ENCODE data around the gene TP53AIP1. TPM values are rescaled to one million over a fixed set of nuclear protein-coding genes. Genes with fewer than 3 reads are reported as not detected.

Gene TP53AIP1
- total RNA-seq, 1 donor from 2014 or later: 5.3 TPM

- DNase-seq: peak; percentile 78
Observed at GRCh38 chr11:128905345-128906184, 37.1 kb downstream of the TP53AIP1 start.

- peak; percentile 71 for DNase-seq
Observed at GRCh38 chr11:128904656-128905344, 37.9 kb downstream of the TP53AIP1 start.

DNA sequence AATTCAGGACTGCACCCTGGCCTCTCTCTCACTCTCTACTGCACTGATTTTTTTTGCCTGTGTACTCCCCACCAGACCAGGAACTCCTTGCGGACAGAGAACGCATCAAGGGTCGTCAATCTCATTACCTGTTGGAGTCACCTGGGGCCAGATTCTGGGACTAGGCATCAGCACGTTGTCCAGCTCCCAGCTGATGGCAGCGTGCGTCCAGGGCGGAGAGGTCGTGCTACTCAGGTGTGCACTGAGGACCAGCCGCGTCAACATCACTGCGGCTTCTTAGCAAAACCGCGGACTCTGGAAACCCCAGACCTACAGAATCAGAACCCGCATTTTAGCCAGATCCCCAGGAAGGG lies 38.4 kb downstream of the TP53AIP1 start:
- no peak for DNase-seq

GRCh38 chr11:128903248-128904061 lies 39.2 kb downstream of the TP53AIP1 start:
- DNase-seq: no peak

DNA sequence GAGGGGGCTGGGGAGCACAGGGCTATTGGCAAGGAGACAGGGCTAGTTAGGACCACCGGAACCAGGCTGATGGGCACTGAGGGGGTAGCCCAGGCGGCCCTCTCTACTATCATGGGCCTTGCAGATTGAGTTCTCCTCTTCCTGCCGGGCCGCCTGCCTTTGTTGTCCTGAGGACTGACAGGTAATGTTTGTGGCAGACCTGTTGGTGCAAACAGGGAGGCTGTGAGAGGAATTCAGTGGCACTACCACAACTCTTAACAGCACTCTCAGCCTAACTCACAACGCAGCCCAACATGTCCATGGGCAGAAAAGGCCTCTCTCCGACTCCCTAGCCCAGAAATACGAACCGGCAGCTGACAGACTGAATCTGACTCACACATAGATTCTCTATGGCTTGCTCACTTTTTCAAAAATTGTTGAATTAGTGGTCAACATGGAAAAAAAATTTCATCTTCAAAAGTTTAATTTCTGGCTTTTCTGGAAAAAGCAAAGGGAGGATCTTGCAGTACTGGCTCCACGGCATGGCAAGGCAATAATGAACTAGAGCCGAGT lies 40.1 kb downstream of the TP53AIP1 start:
- no peak for DNase-seq

DNA sequence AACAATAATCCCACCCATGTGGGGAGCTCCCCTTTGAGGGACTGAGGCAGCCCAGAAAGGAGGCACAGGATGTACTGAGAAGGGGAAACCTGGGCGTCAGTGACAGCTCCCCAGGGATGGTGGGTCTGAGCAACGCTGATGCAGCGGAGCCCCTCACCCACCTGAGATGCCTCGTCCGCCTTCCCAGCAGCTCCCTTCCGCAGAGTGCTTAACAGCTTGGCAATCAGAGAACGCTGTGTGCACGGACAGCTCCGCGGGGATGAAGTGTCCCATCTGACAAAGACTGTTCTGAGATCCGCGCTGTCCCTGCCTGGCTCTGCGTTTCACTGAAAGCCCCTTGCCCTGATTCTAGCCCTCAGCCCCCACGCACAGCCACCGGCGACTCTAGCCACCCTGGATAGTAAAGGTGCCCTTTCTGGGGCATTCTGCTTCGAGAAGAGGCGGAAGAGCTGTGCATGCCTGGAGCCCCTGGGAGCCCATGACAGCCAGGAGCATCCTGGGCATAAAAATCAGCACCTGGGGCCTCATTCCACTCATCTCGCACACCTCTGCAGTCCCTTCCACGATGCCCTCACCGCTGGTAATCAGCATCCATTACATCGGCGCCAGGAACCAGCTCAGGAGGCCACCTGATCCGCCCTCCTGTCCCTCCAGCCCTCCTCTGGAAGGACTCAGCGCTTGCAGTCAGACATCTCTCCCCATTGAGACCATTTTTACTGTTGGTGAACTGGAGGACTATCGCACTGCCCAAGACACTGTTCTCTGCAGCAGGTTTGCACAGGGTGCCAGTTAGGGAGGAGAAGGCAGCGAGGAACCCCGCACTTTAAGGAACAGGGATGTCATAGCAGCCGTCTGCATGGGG lies 40.8 kb downstream of the TP53AIP1 start:
- DNase-seq: no peak

DNA sequence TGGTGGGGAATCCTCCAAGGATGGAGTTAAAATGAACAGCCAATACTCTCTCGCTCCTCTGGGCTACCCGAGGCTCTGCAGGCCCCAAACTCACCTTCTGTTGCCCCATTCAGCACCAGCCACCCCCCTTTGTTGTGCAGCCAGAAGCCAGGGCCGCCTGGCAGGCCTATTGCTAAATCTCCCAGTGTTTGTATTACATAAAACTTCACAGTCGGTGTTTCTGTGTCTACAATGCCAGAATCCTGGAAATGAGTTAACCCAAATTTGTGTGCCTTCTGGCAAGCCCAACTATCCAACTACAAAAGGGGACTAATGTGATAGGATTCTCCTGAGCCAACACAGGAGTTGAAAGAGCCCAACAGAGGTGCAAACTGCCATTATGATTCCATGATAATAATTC lies 42.2 kb downstream of the TP53AIP1 start:
- no peak for DNase-seq

GRCh38 chr11:128898580-128899344 lies 43.9 kb downstream of the TP53AIP1 start:
- DNase-seq: no peak

- no peak for DNase-seq
Observed at GRCh38 chr11:128897826-128898225, 44.8 kb downstream of the TP53AIP1 start.

DNA sequence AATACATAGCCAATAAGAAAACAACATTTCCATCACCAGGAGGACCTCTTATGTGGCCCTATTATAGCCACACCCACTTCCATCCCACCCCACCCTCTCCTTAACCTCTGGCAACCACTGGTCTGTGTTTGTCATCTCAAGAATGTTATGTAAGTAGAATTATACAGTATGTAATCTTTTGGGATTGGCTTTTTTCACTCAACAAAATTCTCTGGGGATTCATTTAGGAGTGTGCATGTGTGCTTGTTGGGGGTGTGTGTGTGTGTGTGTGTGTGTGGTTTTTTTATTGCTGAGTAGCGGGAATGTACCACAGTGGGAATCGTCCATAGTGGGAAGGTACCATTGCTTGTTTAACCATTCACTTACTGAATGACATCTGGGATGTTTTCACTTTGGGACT lies 46.3 kb downstream of the TP53AIP1 start:
- DNase-seq: no peak

DNA sequence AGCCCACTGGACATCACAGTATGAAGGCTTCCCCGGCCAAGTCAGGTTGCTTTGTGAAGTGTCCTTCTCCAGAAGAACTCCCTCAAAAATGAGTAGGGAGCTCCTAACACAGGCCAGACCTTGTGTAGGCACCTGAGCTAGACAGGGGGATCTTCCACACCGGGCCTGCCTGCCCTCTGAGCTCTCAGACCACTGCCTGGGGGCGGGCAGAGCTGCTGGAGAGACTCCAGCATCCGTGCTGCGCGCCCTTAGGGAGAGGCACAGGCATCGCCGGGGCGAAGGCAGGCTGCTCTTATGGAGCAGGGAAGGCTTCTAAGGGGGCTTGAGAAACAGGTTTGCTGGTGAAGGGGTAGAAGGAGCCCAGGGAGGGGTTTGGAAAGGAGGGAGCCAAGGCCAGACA lies 47.1 kb downstream of the TP53AIP1 start:
- no peak for DNase-seq

- DNase-seq: no peak
Observed at GRCh38 chr11:128894685-128895084, 48.0 kb downstream of the TP53AIP1 start.

GRCh38 chr11:128894286-128894681 lies 48.4 kb downstream of the TP53AIP1 start:
- no peak for DNase-seq

DNA sequence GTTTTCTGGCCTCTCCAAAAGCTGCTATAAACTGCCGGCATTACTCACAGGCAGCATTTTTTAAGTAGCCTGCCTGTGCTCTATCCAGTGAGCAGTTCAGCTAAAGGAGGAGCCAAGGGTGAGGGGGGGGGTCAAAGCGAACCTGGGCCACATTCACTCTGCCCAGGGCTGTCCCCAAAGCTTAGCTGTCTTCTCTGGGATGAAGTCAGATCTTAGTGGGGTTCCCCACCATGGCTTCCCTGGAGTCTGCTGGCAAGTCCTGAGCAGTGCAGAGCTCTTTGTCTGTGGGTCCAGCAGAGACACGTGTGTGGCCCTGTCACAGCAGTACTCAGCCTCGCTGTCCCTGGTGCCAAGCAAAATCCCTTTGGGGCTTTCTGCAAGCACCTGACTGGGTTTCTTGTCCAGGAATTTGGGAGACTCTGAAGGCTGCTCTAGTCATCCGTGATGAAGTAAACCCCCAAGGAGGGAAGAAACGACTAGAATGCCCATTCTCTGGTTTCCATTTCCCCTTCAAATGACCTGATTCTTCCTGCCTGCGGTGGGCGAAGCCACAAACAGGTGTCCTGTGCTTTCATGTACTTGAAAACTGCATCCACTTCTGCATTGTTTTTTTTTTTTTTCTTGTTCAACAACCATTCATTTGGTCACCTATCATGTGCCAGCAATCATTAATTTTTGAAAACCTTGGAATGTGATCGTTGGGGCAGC lies 48.9 kb downstream of the TP53AIP1 start:
- no peak for DNase-seq

- peak; percentile 57 for DNase-seq
Observed at GRCh38 chr11:128892866-128893565, 49.7 kb downstream of the TP53AIP1 start.

DNA sequence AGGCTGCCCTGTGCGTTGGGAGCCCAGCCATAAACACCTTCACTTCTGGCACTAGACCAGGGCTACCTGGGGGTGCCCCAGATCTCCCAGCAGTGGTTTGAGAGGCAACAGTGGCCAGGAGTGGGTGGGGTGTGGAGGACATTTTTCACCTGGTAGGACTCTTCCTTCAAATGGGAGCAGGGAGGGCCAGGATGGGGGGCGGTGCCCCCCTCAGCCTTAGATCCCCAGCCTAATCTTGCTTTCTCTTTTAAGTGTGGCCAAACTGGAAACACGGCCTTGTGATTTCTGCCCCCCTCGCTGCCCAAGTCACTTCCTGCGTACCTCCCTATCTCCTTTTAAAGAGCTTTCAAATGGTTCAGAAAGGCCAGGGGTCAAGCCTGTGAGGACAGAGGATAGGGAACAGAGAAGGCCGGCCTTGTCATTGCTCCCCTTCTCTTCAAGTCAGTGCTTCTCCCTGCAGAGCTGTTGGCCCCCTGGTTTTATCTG lies 50.7 kb downstream of the TP53AIP1 start:
- no peak for DNase-seq

DNA sequence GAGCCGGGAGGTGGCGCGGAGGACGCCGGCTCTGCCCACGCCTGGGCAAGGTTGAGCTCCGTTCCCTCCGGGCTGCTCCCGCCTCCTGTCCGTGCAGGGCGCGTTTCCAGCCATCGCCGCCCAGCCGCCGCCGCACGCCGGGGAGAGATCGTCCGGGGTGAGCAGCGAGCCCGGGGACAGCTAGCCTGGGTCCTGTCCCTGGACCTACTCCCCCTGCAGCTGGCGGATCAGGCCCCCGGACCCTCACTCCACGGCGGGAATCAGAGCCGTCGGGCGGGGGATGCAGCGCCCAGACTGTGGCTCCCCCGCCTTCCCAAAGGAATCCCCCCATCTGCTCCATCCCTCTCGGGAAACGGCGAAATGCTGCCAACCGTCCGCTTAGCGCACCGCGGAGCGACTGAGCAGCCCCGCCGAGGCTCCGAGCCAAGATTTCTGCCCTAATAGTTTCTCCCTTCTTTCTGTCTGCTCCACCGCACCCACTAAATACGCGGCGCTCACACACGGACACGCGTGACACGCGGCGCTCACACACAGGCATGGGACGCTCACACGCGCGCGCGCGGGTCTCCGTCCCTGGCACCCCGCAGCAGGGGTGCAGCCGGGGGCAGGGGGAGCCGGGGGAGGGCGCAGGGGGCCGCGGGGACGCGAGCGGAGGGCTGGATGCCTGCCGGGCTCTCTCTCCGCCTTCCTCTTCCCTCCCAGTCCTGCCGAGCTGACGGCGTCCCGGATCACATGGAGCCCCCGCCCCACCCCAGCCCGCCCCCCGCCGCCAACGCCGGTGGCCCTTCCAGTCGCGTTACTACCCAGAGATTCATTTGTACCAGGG lies 51.9 kb downstream of the TP53AIP1 start, which contains the start of gene KCNJ5:
Gene KCNJ5, plus strand, starts transcription at position 814 of the 826 bp plus-strand sequence. CDS start 19,918 bp downstream, outside the sequence.
- DNase-seq: peak; percentile 64

GRCh38 chr11:128890216-128890542 lies 52.5 kb downstream of the TP53AIP1 start:
- no peak for DNase-seq

All from tongue (tissue), 2 donors.